GM21515 (cell line): ENCODE results near the gene TAS2R13.

Experiments used
- ATAC-seq: cut with Tn5 transposase; IDR thresholded peaks from one replicate; pipeline ENCODE4 v1.9.1; 2021; ENCODE audit not compliant: unreplicated experiment

TAS2R13 gene

DNA sequence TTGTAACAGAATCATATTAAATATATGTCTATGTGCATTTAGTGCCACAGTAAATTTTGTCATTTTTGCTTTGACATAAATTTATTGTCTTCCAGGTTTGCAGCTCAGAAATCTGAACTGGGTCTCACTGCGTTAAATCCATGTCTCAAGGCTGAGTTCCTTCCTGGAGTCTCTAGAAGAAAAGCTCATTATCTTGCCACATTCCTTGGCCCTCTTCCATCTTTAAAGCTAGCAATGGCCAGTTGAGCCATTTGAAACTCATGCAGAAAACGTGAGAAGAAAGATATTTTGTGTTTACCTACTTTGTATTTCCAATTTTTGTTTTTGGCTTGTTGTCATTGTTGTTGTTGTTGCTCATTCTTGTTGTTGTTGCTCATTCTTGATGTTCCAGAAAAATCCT, 36.0 kb downstream of the TAS2R13 start:
- ATAC-seq = no peak

DNA sequence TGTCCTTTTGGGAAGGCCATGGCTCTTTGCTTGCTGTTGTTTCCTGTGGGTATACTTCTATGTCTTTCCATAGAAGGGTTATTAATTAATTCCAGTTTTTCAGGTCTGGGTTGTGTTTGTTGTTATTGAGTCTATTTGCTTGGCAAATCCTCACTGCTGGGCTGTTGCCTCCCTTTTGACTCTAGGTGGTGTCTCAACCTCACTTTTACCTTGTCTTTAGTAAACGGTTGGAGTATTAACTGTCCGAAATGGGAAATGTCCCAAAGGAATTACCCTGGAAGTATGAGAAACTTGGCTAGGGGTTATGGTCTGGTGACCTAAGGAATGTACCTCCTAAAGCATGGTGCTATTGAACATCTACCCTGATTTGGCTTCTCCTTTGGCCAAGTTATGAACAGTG, 42.0 kb downstream of the TAS2R13 start:
- ATAC-seq = no peak

DNA sequence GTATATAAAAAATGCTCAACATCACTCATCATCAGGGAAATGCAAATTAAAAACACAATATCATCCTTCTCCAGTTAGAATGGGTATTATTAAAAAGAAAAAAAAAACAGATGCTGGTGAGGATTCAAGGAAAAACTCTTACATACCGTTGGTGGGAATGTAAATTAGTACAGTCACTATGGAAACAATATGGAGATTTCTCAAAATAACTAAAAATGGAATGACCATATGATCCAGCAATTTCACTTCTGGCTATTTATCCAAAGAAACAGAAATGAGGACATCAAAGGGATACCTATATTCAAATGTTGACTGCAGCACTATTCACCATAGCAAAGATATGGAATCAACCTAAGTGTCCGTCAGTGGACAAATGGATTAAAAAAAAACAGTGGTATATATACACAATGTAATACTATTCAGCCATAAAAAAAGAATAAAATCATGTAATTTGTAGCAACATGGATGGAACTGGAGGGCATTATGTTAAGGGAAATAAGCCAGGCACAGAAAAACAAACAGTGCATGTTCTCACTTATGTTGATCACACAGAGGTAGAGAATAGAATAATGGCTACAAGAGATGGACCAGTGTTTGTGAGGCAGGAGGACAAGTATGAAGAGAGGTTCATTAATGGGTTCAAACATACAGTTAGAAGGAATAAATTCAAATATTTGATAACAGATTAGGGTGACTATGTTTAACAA, 45.7 kb downstream of the TAS2R13 start:
- ATAC-seq = no peak

DNA sequence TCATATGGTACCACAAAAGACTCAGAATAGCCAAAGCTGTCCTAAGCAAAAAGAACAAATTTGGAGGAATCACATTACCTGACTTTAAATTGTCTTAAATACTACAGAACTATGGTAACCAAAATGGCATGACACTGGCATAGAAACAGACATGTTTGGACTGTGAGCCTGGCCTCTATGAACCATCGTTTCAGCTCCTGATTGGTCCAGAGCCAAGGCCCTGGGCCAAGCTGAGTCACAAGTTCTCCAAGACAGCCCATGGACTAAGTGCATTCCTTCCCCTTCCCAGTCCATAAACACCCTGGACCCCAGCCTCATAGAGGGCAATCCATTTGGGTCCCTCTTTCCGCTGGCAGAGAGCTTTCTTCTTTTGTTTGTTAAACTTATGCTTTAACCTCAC, 48.0 kb downstream of the TAS2R13 start:
- ATAC-seq = no peak
